Ovary (tissue), 3 donors: Measurements from ENCODE around the gene CNNM3.

Experiments used
- POLR2A ChIP-seq: fragments of 450-650 bp; IDR thresholded peaks from one replicate; pipeline ENCODE4 v1.6.1; 2017; ENCODE audit warnings: antibody characterized with exemption, mild to moderate bottlenecking, moderate library complexity
- TF ChIP-seq, protein P1 (sequence below), 3 donors: fragments of 450-650 bp in 2 of 3; fragments of 200-600 bp in 1 of 3; IDR thresholded peaks; one replicate each; pipeline versions ENCODE4 v1.5.1 to v1.8.0; 2016 to 2022; ENCODE audit warnings: antibody characterized with exemption in 3 of 3, mild to moderate bottlenecking in 1 of 3
- donor health status: DM: no; HTN: no; CAD: no.

DNA sequence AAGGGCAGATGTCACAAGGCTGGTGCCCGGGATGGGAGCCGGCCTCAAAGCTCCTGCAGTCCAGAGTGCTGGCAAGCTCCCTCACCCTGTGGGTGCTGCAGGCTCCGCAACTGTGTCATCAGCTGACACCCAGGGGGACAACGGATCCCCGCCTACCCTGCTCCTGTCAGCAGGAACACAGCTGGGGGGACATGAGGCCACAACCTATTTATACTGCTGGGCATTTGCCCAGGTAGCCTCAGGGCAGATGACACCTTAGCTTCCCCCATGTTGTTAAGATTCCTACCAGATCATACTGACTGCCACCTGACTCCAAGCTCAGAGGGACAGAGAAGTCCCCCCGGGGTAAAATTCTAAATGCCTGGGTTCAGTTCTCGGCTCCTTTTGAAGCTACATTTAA lies 26.5 kb downstream of the CNNM3 start:
- TF ChIP-seq, protein P1, sequence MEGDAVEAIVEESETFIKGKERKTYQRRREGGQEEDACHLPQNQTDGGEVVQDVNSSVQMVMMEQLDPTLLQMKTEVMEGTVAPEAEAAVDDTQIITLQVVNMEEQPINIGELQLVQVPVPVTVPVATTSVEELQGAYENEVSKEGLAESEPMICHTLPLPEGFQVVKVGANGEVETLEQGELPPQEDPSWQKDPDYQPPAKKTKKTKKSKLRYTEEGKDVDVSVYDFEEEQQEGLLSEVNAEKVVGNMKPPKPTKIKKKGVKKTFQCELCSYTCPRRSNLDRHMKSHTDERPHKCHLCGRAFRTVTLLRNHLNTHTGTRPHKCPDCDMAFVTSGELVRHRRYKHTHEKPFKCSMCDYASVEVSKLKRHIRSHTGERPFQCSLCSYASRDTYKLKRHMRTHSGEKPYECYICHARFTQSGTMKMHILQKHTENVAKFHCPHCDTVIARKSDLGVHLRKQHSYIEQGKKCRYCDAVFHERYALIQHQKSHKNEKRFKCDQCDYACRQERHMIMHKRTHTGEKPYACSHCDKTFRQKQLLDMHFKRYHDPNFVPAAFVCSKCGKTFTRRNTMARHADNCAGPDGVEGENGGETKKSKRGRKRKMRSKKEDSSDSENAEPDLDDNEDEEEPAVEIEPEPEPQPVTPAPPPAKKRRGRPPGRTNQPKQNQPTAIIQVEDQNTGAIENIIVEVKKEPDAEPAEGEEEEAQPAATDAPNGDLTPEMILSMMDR (IDR thresholded peaks at IDR 0.05), result no peak
- no peak for TF ChIP-seq POLR2A
